Stimulated activated effector memory CD8-positive, alpha-beta T cell treated with anti-CD3 and anti-CD28 coated beads, Interleukin-12 subunit alpha, Interleukin-12 subunit beta, amount 100 ng/mL, for 72 hours (primary cell): ENCODE measurements around the gene USPL1.

Experiments
- ATAC-seq: fragments of 150-1000 bp; cut with Tn5 transposase; 2 replicates; pipeline ENCODE4 v1.10.0; 2021
- DNase-seq, 2 donors: peaks; one replicate each; pipeline ENCODE4 v3.0.0; 2021 to 2022; ENCODE audit warnings: low spot score in 2 of 2
- H3K27ac Mint-ChIP-seq: one replicate; pipeline ENCODE4 v1.8.0; 2022; ENCODE audit warnings: mild to moderate bottlenecking, mixed read lengths
- H3K36me3 Mint-ChIP-seq: one replicate; pipeline ENCODE4 v1.8.0; 2022; ENCODE audit warnings: mild to moderate bottlenecking, mixed read lengths
- H3K4me1 Mint-ChIP-seq: one replicate; pipeline ENCODE4 v1.8.0; 2022; ENCODE audit warnings: mixed read lengths
- H3K4me3 Mint-ChIP-seq: one replicate; pipeline ENCODE4 v1.8.0; 2022; ENCODE audit warnings: mild to moderate bottlenecking, mixed read lengths
- H3K9me3 Mint-ChIP-seq: one replicate; pipeline ENCODE4 v1.8.0; 2022; ENCODE audit warnings: mixed read lengths

Gene USPL1

GRCh38 chr13:30664689-30665275 lies 47.1 kb downstream of the USPL1 start:
- no peak for ATAC-seq
- H3K4me1 Mint-ChIP-seq, result peaks cover under 1% of the 10 kb centered on the region
- H3K27ac Mint-ChIP-seq, result no peak overlapping the region

DNA sequence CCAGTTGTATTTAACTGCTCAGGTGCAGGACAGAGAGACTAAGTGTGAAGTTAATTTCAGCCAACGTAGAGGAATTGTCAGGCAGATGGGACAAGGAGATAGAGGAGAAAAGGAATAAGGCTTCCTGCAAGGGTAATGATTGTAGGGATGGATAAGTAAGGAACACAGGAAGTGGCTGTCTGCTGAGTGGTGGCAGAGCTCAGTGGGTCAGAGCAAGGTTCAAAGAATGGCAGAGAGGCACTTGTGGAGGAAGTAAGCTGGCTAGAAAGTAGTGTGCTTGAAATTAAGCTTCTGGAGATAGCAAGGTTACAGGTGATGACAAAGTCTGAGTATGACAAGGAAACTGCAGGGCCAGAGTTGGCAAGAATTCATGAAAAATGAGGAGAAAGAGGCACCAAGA lies 47.9 kb downstream of the USPL1 start:
- no peak overlapping the region for H3K27ac Mint-ChIP-seq
- DNase-seq, result no peak
- H3K4me3 Mint-ChIP-seq, result no peak overlapping the region

More at GRCh38 chr13:30664689-30665275, 47.1 kb downstream of the USPL1 start:
- Mint-ChIP-seq H3K36me3 (peaks cover 3% of the 10 kb centered on the region), H3K9me3 (no peaks in the 10 kb centered on the region), H3K4me3 (no peak overlapping the region)
- no peak for DNase-seq

GRCh38 chr13:30666113-30666512 lies 48.4 kb downstream of the USPL1 start:
- H3K36me3 Mint-ChIP-seq, result no peaks in the 10 kb centered on the region
- no peaks in the 10 kb centered on the region for H3K4me1 Mint-ChIP-seq
- no peak for ATAC-seq
- H3K4me3 Mint-ChIP-seq, result no peak overlapping the region
- no peak for DNase-seq
- no peaks in the 10 kb centered on the region for H3K9me3 Mint-ChIP-seq
- H3K27ac Mint-ChIP-seq, result no peak overlapping the region

More for the DNA sequence above, 47.9 kb downstream of the USPL1 start:
- H3K36me3 Mint-ChIP-seq, result no peaks in the 10 kb centered on the region
- no peak for ATAC-seq
- no peaks in the 10 kb centered on the region for H3K4me1 Mint-ChIP-seq
- H3K9me3 Mint-ChIP-seq, result no peaks in the 10 kb centered on the region

- DNase-seq (no peak), ATAC-seq (no peak)
- Mint-ChIP-seq H3K4me1 (peaks cover 6% of the 10 kb centered on the region), H3K36me3 (no peaks in the 10 kb centered on the region), H3K27ac (no peak overlapping the region), H3K4me3 (no peak overlapping the region), H3K9me3 (no peaks in the 10 kb centered on the region)
Observed at GRCh38 chr13:30667014-30667413, 49.3 kb downstream of the USPL1 start.

GRCh38 chr13:30668312-30668711 lies 50.6 kb downstream of the USPL1 start:
- Mint-ChIP-seq H3K36me3 (peaks cover 2% of the 10 kb centered on the region), H3K9me3 (no peaks in the 10 kb centered on the region), H3K27ac (no peak overlapping the region), H3K4me1 (peaks cover 6% of the 10 kb centered on the region), H3K4me3 (no peak overlapping the region)
- ATAC-seq (no peak), DNase-seq (no peak)

DNA sequence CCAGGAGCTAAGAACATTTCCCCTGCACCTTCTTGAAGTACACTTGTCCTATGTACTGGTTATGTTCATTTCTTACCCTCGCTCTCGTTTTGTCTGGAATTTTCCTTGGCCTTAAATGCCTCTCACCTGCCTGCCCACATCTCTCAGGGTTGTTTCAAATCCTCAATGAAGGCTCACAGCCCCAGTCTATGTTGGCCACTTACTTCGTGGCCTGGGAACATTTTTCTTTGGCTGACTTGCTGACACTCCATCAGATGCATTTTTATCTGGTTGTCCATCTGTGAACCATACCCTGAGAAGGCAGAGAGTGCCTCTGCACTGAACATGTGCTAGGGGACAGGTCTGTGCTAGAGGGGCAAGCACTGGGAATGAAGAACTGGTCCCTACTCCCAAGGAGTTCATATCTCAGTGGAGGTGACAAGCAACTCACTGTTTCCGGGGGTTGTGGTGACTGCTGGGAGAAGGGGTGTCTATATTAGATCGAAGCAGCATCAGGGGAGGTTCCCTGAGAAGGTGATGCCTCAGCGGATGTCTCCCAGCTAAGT lies 53.6 kb downstream of the USPL1 start:
- no peak overlapping the region for H3K27ac Mint-ChIP-seq
- H3K4me1 Mint-ChIP-seq, result peaks cover 23% of the 10 kb centered on the region
- no peaks in the 10 kb centered on the region for H3K9me3 Mint-ChIP-seq
- peaks cover 11% of the 10 kb centered on the region for H3K36me3 Mint-ChIP-seq
- no peak for ATAC-seq
- H3K4me3 Mint-ChIP-seq, result no peak overlapping the region
- DNase-seq, result no peak

DNA sequence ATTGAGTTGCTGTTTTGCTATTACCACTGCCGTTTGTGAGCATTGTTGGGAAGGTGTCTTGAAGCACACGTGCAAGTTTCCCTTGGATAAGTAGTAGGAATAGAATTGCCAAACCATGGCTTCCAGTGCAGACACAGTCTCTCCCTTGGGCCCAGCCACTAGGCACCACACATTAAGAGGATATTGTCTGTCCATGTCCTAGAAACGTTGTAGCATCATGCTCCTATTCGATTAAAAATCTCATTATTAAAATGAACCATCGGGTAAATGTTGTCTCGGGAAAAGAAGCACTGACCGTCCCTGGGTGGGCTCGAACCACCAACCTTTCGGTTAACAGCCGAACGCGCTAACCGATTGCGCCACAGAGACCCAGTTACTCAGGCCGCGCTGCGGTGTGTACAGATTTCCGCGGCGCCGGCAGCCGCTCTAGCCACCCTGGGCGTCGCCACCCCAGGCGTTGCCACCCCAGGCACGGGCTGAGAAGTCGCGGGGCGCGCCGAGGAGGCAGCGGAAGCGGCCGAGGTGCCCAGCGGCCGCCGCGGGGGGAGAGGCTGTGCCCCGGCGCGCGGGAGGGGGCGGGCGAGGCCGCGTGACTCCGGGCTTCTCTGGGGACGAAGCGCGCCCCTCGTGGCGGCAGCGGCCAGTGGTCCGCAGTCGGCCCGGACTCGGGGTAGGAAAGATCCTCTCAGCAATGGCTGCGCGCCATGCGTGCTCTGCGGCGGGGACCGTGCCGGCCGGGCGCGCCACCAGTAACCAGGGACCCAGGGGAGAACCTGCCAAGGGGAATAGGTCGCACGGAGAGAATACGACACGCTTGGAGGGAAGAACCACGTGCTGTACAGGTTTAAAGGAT lies 56.2 kb downstream of the USPL1 start:
- Mint-ChIP-seq H3K4me1 (peaks cover 23% of the 10 kb centered on the region), H3K36me3 (peaks cover 11% of the 10 kb centered on the region), H3K4me3 (peak overlapping the region; percentile 69), H3K27ac (peak overlapping the region; percentile 95), H3K9me3 (no peaks in the 10 kb centered on the region)
- ATAC-seq, result peak; percentile 96
- DNase-seq, result peak; percentile 93 to 98

DNA sequence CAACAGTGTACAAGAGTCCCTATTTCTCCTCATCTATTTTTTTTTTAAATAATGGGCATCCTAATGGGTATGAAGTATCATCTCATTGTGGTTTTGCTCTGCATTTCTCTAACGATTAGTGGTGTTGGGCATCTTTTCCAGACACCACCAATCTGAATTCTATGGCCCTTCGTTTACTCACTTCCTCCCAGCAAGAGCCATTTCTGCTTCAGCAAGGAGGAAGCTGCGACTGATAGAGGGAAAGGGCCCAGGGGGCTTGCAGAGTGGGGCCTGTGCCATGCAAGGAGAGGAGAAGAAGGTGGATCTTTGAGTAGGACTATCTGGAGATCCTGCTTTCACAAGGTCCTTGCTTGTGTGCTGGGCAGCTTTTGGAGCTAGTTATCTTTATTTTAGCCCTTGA lies 58.0 kb downstream of the USPL1 start:
- H3K27ac Mint-ChIP-seq, result no peak overlapping the region

GRCh38 chr13:30676672-30677071 lies 59.0 kb downstream of the USPL1 start:
- DNase-seq (no peak), ATAC-seq (no peak)
- no peak overlapping the region for H3K27ac Mint-ChIP-seq
- H3K9me3 Mint-ChIP-seq, result no peaks in the 10 kb centered on the region
- H3K4me1 Mint-ChIP-seq, result peaks cover 25% of the 10 kb centered on the region
- peaks cover 11% of the 10 kb centered on the region for H3K36me3 Mint-ChIP-seq
- H3K4me3 Mint-ChIP-seq, result no peak overlapping the region

More for the DNA sequence above, 58.0 kb downstream of the USPL1 start:
- ATAC-seq (no peak), DNase-seq (no peak)
- H3K4me1 Mint-ChIP-seq, result peaks cover 29% of the 10 kb centered on the region
- no peaks in the 10 kb centered on the region for H3K9me3 Mint-ChIP-seq
- peaks cover 11% of the 10 kb centered on the region for H3K36me3 Mint-ChIP-seq
- H3K4me3 Mint-ChIP-seq, result no peak overlapping the region

DNA sequence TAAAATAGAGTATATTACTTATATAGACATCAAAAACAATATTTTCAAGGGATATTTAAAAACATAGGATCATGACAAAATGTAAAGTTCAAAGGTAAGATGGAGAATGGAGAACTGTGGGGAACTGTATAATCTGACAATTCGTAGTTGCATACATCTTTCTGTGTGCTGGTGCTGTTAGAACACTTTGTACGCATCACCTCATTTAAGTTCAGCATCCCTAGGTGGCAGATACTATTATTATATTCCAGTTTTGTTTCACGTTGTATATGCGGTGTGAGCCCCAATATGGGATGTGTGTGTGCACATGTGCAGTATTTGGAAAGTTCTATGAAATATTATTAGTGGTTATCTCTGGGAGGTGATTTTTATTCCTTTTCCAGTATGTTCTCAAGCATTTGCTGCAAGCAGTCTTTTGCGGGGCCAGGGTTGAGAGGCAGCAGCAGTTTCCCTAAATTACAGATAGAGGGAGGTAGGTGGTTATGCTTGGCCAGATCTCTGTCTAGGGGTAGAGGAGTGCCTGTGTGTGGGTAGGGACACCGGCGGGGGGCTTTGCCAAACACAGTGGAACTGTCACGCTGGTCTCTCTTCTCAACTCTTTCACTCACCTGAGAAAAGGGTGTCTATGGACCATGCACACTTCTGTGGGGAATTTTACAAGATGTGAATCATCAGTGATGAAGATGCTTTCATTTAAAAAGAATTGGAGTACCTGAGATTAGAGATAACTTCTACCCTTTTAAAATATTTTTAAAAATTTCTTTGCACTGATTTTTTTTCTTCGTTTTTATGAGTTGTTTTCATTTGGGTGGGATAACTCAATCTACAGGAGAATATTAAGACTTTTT lies 62.0 kb downstream of the USPL1 start:
- no peak overlapping the region for H3K4me3 Mint-ChIP-seq
- H3K27ac Mint-ChIP-seq, result no peak overlapping the region
- DNase-seq, result peak in 1 of 2 donors; percentile 67

DNA sequence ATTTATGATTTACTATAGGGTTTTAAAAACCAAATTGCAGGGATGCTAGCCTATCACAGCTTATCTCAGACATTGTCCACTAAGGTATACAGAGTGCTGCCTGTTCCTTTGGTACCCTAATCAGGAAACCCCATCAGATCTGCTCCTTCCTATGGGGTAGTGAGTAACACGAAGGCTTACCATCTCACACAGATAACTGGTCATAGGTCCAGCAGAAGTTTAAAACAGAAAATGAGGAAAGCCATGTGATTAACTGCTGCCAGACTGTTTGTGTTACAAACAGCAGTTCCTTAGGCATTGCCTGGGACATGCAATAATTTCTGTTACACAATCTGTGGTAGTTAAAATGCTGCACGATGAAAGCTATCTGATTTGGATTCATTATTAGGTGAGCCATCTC lies 64.1 kb downstream of the USPL1 start:
- peaks cover 6% of the 10 kb centered on the region for H3K4me1 Mint-ChIP-seq
- no peak for DNase-seq
- H3K27ac Mint-ChIP-seq, result no peak overlapping the region
- ATAC-seq, result no peak
- H3K36me3 Mint-ChIP-seq, result no peaks in the 10 kb centered on the region
- no peak overlapping the region for H3K4me3 Mint-ChIP-seq
- H3K9me3 Mint-ChIP-seq, result no peaks in the 10 kb centered on the region

More for the DNA sequence above, 62.0 kb downstream of the USPL1 start:
- Mint-ChIP-seq H3K4me1 (peaks cover 12% of the 10 kb centered on the region), H3K9me3 (no peaks in the 10 kb centered on the region), H3K36me3 (no peaks in the 10 kb centered on the region)
- ATAC-seq, result peak; percentile 87

- Mint-ChIP-seq H3K9me3 (no peaks in the 10 kb centered on the region), H3K4me3 (no peak overlapping the region), H3K27ac (no peak overlapping the region), H3K4me1 (peaks cover 3% of the 10 kb centered on the region), H3K36me3 (no peaks in the 10 kb centered on the region)
- DNase-seq, result no peak
- ATAC-seq, result no peak
Observed at GRCh38 chr13:30685320-30685859, 67.7 kb downstream of the USPL1 start.

DNA sequence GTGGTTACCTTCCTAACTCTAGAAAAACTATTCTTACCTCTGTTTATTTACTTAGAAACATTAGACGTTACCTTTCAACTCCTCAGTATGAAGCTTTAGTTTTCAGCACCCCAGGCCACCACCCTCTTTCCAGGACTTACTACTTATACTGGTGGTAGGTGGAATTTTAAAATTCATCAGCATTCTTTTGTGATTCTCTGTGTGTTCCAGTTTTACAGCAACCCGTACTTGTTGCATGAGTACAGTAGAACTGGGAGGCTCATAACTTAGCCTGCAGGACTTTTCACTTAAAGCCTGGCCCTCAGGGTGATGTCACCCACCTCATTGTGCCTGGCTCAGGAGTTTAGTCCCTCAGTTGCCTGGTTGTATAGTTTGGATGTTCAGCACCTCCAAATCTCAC lies 68.3 kb downstream of the USPL1 start:
- H3K4me3 Mint-ChIP-seq, result no peak overlapping the region
- no peak for ATAC-seq
- no peak for DNase-seq
- no peaks in the 10 kb centered on the region for H3K9me3 Mint-ChIP-seq
- peaks cover 7% of the 10 kb centered on the region for H3K4me1 Mint-ChIP-seq
- H3K36me3 Mint-ChIP-seq, result no peaks in the 10 kb centered on the region
- no peak overlapping the region for H3K27ac Mint-ChIP-seq

DNA sequence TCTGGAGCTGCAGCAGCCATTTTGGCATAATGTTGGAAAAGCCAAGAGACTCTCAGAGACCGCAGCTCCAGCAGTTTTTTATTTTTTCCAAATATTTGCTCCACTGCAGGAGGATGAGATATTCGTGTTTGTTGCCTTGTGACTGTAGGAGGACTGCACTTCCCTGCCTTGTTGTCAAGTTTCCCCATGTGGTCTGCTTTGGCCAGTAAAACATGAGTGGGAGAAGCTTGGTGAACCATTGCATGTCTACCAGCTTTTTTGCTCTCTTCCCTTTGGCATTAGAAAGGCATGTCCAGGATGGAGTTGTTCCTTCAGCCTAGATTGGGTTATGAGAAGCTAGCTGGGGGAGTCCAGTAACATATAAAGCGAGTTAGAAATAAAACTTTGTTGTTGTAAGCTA lies 69.9 kb downstream of the USPL1 start:
- no peaks in the 10 kb centered on the region for H3K36me3 Mint-ChIP-seq
- ATAC-seq, result no peak
- peaks cover 7% of the 10 kb centered on the region for H3K4me1 Mint-ChIP-seq
- no peaks in the 10 kb centered on the region for H3K9me3 Mint-ChIP-seq
- no peak overlapping the region for H3K27ac Mint-ChIP-seq
- no peak for DNase-seq
- H3K4me3 Mint-ChIP-seq, result no peak overlapping the region

- Mint-ChIP-seq H3K4me1 (peaks cover 7% of the 10 kb centered on the region), H3K36me3 (no peaks in the 10 kb centered on the region), H3K27ac (peak overlapping the region; percentile 73), H3K4me3 (peak overlapping the region; percentile 66), H3K9me3 (no peaks in the 10 kb centered on the region)
- no peak for ATAC-seq
- no peak for DNase-seq
Observed at GRCh38 chr13:30689752-30690151, 72.0 kb downstream of the USPL1 start.
